Stimulated activated CD4-positive, alpha-beta T cell treated with anti-CD3 and anti-CD28 coated beads, Interleukin-1b, Interleukin-23, amount 100 ng/mL, for 1 hour (primary cell): ENCODE results near the gene SNAPIN.

Experiments used
- DNase-seq, 2 donors: peaks; one replicate each; pipeline ENCODE4 v3.0.0-alpha.2; 2020; ENCODE audit warnings: low read depth in 2 of 2

Gene SNAPIN

GRCh38 chr1:153678519-153679336 lies 20.2 kb downstream of the SNAPIN start, which contains the start of gene NPR1:
NPR1 (plus strand) TSS chr1:153678688; CDS start chr1:153679109, 421 bp downstream.
- no peak for DNase-seq

- no peak for DNase-seq
These were observed 21.0 kb downstream of the SNAPIN start for GRCh38 chr1:153679337-153680119.

GRCh38 chr1:153680120-153680403 lies 21.6 kb downstream of the SNAPIN start:
- no peak for DNase-seq

GRCh38 chr1:153682730-153683129 lies 24.2 kb downstream of the SNAPIN start:
- DNase-seq, result no peak

- no peak for DNase-seq
These were observed 25.4 kb downstream of the SNAPIN start for GRCh38 chr1:153683854-153684253.

- DNase-seq, result no peak
These were observed 26.4 kb downstream of the SNAPIN start for GRCh38 chr1:153684892-153685291.

- DNase-seq, result no peak
These were observed 27.2 kb downstream of the SNAPIN start for GRCh38 chr1:153685544-153686340.

GRCh38 chr1:153687346-153688125 lies 29.0 kb downstream of the SNAPIN start:
- DNase-seq, result no peak

GRCh38 chr1:153688276-153688675 lies 29.8 kb downstream of the SNAPIN start:
- no peak for DNase-seq

- no peak for DNase-seq
These were observed 30.3 kb downstream of the SNAPIN start for GRCh38 chr1:153688736-153689328.

GRCh38 chr1:153693466-153693865 lies 35.0 kb downstream of the SNAPIN start:
- DNase-seq, result no peak

GRCh38 chr1:153696741-153697140 lies 38.2 kb downstream of the SNAPIN start:
- DNase-seq, result no peak

- no peak for DNase-seq
These were observed 38.9 kb downstream of the SNAPIN start for GRCh38 chr1:153697191-153698019.

GRCh38 chr1:153698020-153698922 lies 39.8 kb downstream of the SNAPIN start:
- no peak for DNase-seq

- no peak for DNase-seq
These were observed 40.6 kb downstream of the SNAPIN start for GRCh38 chr1:153698923-153699714.

GRCh38 chr1:153699768-153700167 lies 41.3 kb downstream of the SNAPIN start:
- no peak for DNase-seq

- DNase-seq, result no peak
These were observed 47.0 kb downstream of the SNAPIN start for GRCh38 chr1:153705484-153705883.

- no peak for DNase-seq
These were observed 52.5 kb downstream of the SNAPIN start for GRCh38 chr1:153711026-153711425.
